ENCODE data around the gene AKR1C4.
"Not testable (repeated sequence)": the region's sequence is repeated elsewhere in the genome, so short reads cannot be mapped to it uniquely, and the experiment has no call there.

The AKR1C4 gene

DNA sequence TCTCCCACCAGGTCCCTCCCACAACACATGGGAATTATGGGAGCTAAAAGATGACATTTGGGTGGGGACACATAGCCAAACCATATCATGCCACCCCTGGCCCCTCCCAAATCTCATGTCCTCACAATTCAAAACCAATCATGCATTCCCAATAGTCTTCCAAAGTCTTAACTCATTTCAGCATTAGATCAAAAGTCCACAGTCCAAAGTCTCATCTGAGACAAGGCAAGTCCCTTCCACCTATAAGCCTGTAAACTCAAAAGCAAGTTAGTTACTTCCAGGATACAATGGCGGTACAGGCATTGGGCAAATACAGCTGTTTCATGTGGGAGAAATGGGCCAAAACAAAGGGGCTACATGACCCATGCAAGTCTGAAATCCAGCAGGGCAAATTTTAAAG, 13.1 kb downstream of the AKR1C4 start:
- not testable (repeated sequence) for DNase-seq

DNA sequence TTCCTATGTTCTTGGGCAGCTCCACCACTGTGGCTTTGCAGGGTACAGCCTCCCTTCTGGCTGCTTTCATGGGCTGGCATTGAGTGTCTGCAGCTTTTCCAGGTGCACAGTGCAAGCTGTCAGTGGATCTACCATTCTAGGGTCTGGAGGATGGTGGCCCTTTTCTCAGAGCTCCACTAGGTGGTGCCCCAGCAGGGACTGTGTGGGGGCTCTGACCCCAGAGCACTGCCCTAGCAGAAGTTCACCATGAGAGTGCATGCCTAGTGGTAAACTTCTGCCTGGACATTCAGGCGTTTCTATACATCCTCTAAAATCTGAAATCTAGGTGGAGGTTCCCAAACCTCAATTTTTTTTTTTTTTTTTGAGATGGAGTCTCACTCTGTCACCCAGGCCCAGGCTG, 13.6 kb downstream of the AKR1C4 start:
- not testable (repeated sequence) for DNase-seq

DNA sequence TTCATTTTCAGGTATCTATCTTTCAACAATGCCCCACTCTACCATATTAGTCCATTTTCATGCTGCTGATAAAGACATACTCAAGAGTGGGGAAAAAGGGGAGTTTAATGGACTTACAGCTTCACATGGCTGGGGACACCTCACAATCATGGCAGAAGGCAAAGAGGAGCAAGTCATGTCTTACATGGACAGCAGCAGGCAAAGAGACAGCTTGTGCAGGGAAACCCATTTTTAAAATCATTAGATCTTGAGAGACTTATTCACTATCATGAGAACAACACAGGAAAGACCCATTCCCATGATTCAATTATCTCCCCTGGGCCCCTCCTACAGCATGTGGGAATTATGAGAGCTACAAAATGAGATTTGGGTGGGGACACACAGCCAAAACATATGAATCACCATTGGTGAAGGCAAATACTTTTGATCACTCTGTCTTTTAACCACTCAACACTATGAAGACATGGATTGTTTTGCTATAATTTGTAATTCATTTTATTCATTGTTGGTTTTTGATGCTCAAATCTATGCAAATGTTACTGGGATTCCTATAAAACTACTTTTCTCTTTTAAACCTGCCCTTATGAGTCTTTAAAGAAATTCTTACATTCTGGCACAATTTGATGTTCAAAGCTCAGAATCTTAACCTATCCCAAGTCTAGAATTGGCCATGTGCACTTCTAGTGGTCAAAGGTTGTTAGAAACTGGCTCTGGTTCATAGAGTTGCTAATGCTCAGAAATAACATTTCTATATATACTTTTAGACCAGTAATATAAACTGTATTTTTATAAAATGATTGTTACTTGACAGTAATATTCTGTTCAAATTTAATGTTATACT, 15.3 kb downstream of the AKR1C4 start:
- no peak for DNase-seq

DNA sequence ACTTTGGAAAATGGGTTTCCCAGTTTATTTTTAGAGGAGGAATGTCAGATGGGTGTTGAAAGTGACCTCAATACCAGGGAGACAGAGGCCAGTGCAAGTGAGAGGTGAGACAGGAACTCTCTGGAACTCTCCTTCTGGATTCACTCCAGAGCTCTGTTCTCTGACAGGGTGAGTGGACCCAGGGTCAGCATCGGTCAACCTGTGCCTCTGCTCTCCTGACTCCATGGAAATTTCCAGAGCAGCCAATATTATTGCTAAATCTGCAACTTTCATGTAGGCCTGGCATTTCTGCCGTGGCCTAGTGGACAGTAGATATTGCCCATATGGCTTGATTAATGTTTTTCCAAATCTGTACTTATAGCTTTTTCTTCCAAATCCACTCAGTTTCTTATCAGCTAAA, 20.2 kb downstream of the AKR1C4 start:
- no peak for DNase-seq

DNA sequence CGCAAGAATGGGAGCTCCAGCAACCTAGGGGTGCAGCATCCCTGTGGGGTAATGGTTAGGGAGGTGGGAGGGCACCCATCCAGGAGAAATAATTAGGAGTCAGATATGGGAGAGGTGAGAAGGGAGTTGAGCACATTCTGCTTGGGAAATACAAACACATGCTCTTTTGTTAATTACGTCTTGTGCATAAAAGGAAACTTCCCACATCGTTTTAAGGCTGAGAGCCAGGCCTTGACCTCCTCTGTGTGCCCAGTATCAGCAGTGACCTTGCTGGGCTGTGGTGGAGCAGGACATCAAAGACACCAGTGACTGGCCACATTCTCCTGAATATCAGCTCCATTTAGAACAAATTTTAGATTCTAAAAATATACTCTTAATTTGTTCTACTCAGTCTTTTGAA, 22.6 kb downstream of the AKR1C4 start:
- no peak for DNase-seq

DNA sequence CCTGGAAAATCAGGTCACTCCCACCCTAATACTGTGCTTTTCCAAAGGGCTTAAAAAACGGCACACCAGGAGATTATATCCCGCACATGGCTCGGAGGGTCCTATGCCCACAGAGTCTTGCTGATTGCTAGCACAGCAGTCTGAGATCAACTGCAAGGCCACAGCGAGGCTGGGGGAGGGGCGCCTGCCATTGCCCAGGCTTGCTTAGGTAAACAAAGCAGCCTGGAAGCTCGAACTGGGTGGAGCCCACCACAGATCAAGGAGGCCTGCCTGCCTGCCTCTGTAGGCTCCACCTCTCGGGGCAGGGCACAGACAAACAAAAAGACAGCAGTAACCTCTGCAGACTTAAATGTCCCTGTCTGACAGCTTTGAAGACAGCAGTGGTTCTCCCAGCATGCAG, 26.3 kb downstream of the AKR1C4 start:
- not testable (repeated sequence) for DNase-seq

DNA sequence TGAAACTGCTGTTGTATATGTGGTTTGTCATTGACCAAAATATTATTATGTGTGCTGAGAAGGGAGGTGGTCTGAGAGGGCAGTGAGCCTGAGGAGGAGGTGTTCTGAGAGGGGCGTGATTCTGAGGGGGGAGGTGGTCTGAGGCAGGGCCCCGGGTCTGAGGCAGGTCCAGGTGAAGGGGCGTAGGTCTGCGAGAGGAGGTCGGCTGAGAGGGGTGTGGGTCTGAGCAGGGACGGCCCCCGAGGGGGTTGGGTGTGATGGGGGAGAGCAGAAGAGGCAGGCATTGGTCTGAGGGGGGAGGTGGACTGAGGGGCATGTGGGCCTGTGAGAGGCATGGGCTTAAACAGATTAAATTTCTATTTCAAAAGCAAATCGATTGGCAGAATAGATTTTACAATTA, 32.4 kb downstream of the AKR1C4 start:
- no peak for DNase-seq

DNA sequence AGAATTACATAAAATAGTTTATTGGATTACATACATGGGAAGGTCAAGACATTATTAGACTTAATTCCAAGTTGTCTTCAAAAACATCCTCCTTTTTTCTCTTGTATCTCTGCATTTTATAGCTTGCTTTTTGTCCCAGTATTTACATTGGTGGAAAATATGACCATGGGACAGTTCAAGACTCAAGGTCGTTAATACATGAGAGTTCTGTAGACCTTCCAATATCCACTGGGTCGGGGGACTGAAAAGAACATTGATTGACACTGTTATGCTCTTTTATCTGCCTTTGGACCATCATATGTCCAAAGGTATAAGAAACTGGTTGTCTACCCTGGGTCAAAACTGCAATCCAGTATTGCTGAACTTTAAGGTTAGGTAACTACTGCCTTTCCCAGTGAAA, 36.7 kb downstream of the AKR1C4 start:
- no peak for DNase-seq

DNA sequence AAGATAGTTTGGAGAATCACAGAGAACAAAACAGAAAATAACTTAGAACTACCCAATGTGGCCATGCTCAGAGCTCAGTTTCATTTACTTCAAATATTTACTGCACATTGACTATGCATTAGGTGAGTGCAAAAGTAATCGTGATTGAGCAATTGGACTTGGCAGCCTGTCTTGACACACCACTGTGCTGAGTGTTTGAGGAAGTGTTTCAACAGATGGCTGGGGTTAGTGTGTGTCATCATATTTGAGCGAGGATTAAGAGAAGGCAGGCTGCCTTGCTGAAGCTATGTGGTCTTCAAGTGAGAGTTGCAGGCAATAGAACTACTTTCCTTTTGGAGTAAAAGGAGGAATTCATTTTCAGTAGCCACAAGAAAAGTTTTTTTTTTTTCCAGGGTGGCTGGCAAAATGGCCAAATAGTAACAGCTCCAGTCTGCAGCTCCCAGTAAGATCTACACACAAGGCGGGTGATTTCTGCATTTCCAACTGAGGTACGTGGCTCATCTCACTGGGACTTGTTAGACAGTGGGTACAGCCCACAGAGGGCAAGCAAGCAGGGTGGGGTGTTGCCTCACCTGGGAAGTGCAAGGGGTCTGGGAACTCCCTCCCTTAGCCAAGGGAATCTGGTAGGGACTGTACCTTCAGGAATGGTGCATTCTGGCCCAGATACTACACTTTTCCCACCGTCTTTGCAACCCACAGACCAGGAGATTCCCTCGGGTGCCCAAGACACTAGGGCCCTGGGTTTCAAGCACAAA, 37.6 kb downstream of the AKR1C4 start:
- DNase-seq: no peak

DNA sequence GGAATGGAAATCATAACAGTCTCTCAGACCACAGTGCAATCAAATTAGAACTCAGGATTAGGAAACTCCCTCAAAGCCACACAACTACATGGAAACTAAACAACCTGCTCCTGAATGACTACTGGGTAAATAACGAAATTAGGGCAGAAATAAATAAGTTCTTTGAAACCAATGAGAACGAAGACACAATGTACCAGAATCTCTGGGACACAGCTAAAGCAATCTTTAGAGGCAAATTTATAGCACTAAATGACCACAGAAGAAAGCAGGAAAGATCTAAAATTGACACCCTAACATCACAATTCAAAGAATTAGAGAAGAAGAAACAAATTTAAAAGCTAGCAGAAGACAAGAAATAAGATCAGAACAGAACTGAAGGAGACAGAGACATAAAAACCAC, 40.9 kb downstream of the AKR1C4 start:
- not testable (repeated sequence) for DNase-seq

DNA sequence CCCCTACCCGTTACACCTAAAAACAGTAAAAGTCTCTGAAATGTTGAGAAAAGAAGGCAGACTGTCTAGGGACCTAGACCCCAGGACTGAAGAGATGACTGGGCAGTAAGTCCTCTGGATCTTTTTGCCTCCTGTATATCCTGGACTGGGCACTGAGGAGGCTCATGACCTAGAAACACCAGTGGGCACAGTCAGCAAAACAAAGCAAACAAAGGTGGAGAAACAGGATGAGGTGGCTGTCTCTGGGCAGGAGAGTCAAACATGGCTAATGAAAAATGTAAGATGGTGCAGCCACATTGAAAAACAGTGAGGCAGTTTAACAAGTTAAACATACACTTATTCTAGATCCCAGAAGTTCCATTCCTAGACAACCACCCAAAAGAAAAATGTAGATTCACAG, 45.9 kb downstream of the AKR1C4 start:
- DNase-seq: no peak

DNA sequence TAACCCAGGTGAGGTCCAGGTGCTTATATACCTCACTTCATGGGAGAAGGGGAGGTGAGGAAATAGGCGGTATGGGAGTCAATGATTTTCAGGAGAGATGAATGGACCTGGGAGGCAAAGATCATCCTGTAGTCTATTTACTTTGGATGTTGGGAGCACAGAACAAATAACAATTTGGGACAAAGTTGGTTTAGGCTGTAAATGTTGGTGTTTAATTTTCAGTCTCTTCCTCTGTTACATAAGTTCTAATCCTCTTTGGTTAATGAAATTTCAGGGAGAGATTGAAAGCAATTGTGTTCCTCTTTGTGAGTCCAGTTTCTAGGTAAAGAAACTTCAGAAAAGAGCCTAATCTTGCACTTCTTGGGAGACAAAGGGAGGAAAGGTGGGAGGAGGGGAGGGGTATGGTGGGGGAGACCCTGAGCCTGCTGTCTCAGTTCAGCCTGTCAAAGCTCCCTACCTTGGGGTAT, 46.9 kb downstream of the AKR1C4 start:
- no peak for DNase-seq

DNA sequence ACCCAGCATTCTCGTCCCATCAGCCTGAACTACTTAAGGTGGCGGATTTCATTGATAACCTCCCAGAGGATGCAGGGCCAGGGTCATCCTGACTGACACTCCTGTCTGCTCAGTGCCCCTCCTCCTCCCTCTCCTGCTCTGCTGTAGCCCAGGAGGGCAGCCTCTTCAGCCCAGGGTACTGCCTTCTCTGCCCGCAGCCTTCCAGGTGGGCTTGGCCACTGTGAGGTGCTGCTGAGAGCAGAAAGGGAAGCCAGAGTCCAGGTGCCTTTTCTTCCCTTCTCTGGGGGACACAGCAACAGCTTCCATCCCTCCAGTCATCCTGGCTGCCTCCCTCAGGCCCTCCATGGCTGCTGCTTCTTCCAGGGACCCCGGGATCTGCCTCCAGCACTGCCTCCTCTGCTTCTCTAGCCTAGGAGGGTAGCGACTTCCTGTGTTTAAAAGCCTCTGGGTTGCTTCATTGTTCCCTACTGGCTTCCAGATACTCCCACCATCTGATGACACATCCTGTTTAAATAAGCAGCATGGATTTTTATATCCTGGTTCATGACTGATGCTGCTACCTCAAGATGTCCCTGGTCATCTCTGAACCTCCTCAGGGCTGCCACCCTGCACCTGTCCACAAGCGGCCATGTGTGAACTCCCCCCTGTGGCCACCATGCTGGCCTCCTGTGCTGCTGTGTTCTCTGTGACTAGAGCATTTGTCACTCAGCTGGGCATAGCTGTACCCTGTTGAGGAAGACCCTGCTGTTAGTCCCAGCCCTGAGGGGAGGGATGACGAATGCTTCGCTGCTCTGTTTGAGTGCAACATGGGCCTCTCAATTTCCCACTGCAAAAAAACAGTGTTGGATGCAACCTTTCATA, 55.8 kb downstream of the AKR1C4 start:
- DNase-seq: no peak

DNA sequence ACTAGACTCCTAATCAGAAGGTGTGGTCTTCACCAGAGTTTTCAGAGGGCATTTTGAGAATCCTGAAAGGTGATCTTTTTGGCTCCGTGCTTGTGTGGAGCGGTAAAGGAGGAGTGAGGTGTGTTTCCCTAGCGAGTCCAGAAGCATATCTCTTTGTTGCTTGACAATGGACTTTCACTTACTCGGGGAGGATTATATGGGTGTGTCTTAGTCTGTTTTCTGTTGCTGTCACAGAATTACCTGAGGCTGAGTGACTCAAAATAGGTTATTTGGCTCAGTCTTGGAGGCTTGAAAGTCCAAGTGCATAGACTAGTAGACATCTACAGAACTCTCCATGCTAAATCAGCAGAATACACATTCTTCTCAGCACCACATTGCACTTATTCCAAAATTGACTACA, 57.9 kb downstream of the AKR1C4 start:
- DNase-seq: no peak

DNA sequence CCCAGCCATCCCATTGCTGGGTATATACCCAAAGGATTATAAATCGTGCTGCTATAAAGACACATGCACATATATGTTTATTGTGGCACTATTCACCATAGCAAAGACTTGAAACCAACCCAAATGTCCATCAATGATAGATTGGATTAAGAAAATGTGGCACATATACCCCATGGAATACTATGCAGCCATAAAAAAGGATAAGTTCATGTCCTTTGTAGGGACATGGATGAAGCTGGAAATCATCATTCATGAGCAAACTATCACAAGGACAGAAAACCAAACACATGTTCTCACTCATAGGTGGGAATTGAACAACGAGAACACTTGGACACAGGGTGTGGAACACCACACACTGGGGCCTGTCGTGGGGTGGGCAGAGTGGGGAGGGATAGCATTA, 61.1 kb downstream of the AKR1C4 start:
- DNase-seq: not testable (repeated sequence)

DNA sequence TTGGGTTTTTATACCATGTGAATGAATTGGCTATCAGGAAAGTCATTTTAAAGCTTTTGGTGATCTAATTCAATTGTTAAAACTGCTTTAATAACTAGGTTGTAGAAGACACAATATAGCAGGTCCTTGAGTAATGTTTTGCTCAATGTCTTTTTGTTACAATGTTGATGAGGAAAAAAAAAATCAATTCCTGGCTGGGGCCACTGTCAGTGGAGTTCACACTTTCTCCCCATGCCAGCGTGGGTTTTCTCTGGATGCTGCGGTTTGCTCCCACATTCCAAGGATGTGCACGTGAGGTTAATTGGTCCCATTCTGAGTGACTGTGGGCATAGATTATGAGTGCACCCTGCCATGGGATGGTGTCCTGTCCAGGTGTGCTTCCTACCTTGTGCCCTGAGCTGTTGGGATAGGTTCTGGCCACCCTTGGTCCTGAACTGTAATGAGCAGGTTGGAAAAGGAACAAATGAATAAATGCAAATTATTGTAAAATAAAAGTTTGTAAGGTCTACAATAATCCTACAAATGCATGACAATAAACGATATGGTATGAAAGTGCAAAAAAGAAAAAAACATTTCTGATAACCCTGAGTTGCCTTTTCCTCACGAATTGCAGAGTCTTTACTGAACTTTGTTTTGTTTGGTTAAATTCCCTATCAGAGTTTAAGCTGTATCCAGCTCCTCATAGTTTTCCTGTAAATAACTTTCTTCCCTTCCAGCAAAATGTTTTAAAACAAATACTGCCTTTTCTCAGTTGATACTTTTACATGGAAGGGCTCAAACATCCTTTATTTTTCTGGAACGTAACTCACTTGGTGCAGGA, 62.7 kb downstream of the AKR1C4 start:
- no peak for DNase-seq

DNA sequence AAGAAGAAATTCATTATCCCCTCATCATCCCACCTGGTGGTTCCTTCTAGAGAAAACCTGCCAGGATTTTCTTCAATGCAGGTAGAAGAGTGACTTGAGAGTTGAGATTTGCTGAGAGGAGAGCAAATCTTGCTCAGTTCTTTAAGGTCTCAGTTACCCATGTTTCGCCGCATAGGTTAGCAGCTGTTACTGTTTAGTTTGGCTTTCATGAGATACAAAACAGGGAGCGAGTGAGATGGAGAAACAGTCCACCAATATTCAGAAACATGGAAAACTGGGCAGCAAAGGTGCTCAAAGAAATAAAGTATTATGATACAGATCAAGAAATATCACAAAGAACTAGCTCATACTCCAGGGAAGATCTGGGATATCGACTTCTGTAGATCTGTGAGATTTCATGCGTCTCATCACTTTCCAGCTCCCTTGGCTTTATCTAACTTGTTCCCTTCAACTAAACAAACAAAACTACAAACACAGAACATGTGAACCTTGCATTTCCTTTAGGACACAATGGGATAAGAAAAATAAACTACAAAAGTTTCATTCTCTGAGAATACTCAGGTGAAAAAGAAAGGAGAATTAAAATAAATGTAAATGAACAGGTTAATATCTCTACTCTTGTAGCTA, 63.4 kb downstream of the AKR1C4 start:
- no peak for DNase-seq

DNA sequence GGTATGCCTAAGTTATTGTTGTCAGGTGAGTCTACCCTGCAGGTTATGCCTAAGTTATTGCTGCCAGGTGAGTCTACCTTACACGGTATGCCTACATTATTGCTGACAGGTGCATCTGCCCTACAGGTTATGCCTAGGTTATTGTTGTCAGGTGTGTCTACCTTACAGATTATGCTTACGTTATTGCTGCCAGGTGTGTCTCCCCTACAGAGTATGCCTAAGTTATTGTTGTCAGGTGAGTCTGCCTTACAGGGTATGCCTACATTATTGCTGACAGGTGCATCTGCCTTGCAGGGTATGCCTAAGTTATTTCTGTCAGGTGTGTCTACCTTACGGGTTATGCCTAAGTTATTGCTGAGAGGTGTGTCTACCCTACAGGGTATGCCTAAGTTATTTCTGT, 64.2 kb downstream of the AKR1C4 start:
- DNase-seq: no peak

DNA sequence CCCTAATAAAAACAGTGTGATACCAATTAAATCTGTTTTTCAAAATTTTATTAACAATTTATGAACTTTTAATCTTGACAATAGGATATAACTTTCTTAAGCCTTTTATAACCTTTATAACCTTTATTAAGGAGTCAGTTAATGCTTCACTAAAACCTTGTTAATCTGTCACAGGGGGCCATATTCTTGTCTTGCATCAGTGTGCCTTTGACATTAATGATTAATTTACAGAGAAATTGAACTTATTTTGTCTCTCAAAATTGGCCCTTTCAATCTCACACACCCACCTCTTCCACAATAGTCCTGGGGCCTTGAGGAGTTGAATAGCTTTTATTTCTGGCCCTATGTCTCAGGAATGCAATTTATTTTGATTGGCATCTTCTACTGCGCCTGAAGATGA, 68.5 kb downstream of the AKR1C4 start:
- no peak for DNase-seq

DNA sequence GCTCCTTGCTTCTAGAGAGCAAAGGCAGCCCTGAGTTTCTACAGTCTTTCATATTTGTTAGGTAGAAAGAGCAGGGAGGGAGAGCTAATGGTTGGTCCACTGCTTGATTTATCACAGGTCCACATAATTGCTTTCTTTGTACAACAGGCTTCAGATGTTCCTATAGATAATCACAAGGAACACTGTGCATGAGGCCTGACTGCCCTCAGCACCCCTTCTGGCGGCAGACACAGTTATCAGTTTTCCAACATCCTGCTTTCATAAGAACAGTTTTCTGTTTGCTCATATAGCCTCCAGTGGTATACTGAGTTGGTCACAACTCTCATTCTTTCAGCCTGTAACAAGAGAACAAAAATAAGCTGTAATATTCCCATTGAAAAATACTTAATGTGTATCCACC, 69.7 kb downstream of the AKR1C4 start:
- DNase-seq: no peak

DNA sequence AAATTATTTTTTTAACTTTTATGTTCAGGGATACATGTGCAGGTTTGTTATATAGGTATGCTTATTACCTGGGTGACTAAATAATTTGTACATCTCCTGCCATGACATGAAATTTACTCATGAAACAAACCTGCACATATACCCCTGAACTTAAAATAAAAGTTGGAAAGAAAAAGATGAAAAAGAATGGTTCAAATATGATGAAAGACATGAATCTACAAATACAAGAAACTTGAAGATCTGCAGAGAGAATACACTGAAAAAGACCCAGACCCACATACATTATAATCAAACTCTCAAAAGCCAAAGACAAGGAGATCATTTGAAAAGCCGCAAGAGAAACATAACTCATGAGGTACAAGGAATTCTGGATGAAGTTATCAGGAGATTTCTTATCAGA, 70.2 kb downstream of the AKR1C4 start:
- DNase-seq: no peak

DNA sequence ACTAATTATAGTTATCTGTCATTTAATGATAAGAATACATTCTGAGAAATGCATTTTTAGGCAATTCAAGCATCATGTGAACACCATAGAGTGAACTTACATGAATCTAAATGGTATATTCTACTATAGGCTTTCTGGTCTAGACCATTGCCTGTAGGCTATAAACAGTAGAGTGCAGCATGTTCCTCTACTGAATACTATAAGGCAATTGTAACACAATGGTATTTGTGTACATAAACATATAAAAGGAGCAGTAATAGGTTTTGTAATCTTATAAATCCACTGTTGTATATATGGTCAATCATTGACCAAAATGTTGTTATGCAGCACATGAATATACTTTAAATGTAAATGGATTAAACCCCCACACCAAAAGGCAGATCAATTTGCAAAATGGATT, 71.6 kb downstream of the AKR1C4 start:
- no peak for DNase-seq
